Astrocyte (in vitro differentiated cells and primary cell): Measurements from ENCODE around the gene MBP. TPM values are rescaled to one million over a fixed set of nuclear protein-coding genes. Genes with fewer than 3 reads are reported as not detected.

Experiments used
- DNase-seq: peaks from one replicate; pipeline ENCODE4 v3.0.0-alpha.2; 2010; ENCODE audit warnings: low read depth
- FAIRE-seq: peaks from 2 replicates; lab custom pipeline; 2011; peaks lifted over from hg19 to GRCh38; lab: Jason Lieb, UNC
- H2AFZ ChIP-seq: 2 replicates; pipeline ENCODE4 v1.6.0; 2012; ENCODE audit warnings: low read depth, low read length, inconsistent platforms
- H3K27ac ChIP-seq: 2 replicates; pipeline ENCODE4 v1.5.1; 2011; ENCODE audit warnings: low read depth, low read length, inconsistent platforms
- H3K27me3 ChIP-seq: 2 replicates; pipeline ENCODE4 v1.6.0; 2011; ENCODE audit warnings: low read length, inconsistent platforms; ENCODE audit not compliant: insufficient read depth
- H3K36me3 ChIP-seq: 2 replicates; pipeline ENCODE4 v1.5.1; 2011; ENCODE audit warnings: low read length, inconsistent platforms; ENCODE audit not compliant: insufficient read depth
- H3K4me1 ChIP-seq: 2 replicates; pipeline ENCODE4 v1.5.1; 2011; ENCODE audit warnings: low read length, inconsistent platforms; ENCODE audit not compliant: insufficient read depth
- H3K4me2 ChIP-seq: 2 replicates; pipeline ENCODE4 v1.6.0; 2012; ENCODE audit warnings: low read length, inconsistent platforms
- H3K4me3 ChIP-seq: 2 replicates; pipeline ENCODE4 v1.5.1; 2011; ENCODE audit warnings: low read depth, mild to moderate bottlenecking, low read length, inconsistent platforms; ENCODE audit not compliant: insufficient read depth
- H3K79me2 ChIP-seq: 2 replicates; pipeline ENCODE4 v1.6.0; 2012; ENCODE audit warnings: mild to moderate bottlenecking, low read length, inconsistent platforms; ENCODE audit not compliant: insufficient read depth
- H3K9ac ChIP-seq: 2 replicates; pipeline ENCODE4 v1.6.0; 2012; ENCODE audit warnings: mild to moderate bottlenecking, low read length, inconsistent platforms
- H3K9me3 ChIP-seq: 2 replicates; pipeline ENCODE4 v1.5.1; 2012; ENCODE audit warnings: low read depth, mild to moderate bottlenecking, low read length, inconsistent platforms; ENCODE audit not compliant: insufficient read depth
- H4K20me1 ChIP-seq: 2 replicates; pipeline ENCODE4 v1.6.0; 2012; ENCODE audit warnings: low read length, inconsistent platforms; ENCODE audit not compliant: insufficient read depth
- H3K27ac Mint-ChIP-seq: one replicate; pipeline ENCODE4 v1.8.0; 2021; ENCODE audit warnings: mild to moderate bottlenecking, mixed read lengths; ENCODE audit not compliant: unreplicated experiment
- H3K27me3 Mint-ChIP-seq: one replicate; pipeline ENCODE4 v1.8.0; 2021; ENCODE audit warnings: low read depth, mixed read lengths; ENCODE audit not compliant: unreplicated experiment
- H3K36me3 Mint-ChIP-seq: one replicate; pipeline ENCODE4 v1.8.0; 2021; ENCODE audit warnings: low read depth, mixed read lengths; ENCODE audit not compliant: unreplicated experiment
- H3K4me1 Mint-ChIP-seq: one replicate; pipeline ENCODE4 v1.8.0; 2021; ENCODE audit warnings: low read depth, mixed read lengths; ENCODE audit not compliant: unreplicated experiment
- H3K4me3 Mint-ChIP-seq: one replicate; pipeline ENCODE4 v1.8.0; 2021; ENCODE audit warnings: mild to moderate bottlenecking, moderate library complexity, mixed read lengths; ENCODE audit not compliant: unreplicated experiment
- H3K9me3 Mint-ChIP-seq: one replicate; pipeline ENCODE4 v1.8.0; 2021; ENCODE audit warnings: mild to moderate bottlenecking, mixed read lengths; ENCODE audit not compliant: unreplicated experiment
- CTCF ChIP-seq: IDR thresholded peaks from 2 replicates; pipeline ENCODE4 v1.5.1; 2011; ENCODE audit warnings: low read depth, mild to moderate bottlenecking, inconsistent platforms, low read length, moderate library complexity; ENCODE audit not compliant: insufficient read depth
- EZH2 ChIP-seq: IDR thresholded peaks from 2 replicates; pipeline ENCODE4 v1.6.1; 2012; ENCODE audit warnings: mild to moderate bottlenecking, low read length, inconsistent platforms; ENCODE audit not compliant: insufficient read depth
- total RNA-seq: library from RNA; stranded (reverse); gene quantifications from 2 replicates; pipeline ENCODE4 v1.2.1, GENCODE V29; 2021

Gene MBP
- total RNA-seq, 1 donor from 2014 or later = 11.4 TPM

GRCh38 chr18:76977108-76977621, 155.4 kb downstream of the MBP start:
- no peak for FAIRE-seq
- Mint-ChIP-seq H3K36me3 (peaks cover 18% of the 10 kb centered on the region), H3K4me1 (peaks cover 3% of the 10 kb centered on the region), H3K4me3 (no peak overlapping the region), H3K27me3 (no peaks in the 10 kb centered on the region), H3K27ac (no peak overlapping the region), H3K9me3 (no peaks in the 10 kb centered on the region)
- H3K79me2 ChIP-seq = no peaks in the 10 kb centered on the region
- H3K36me3 ChIP-seq = no peaks in the 10 kb centered on the region
- no peaks in the 10 kb centered on the region for H3K9me3 ChIP-seq
- H2AFZ ChIP-seq = no peak overlapping the region
- no peaks in the 10 kb centered on the region for H4K20me1 ChIP-seq
- no peak overlapping the region for H3K9ac ChIP-seq
- H3K4me3 ChIP-seq = no peak overlapping the region
- H3K27me3 ChIP-seq = no peaks in the 10 kb centered on the region
- DNase-seq = no peak
- TF ChIP-seq EZH2 = no peak
- no peak for TF ChIP-seq CTCF
- H3K4me2 ChIP-seq = no peak overlapping the region
- H3K4me1 ChIP-seq = no peaks in the 10 kb centered on the region
- no peak overlapping the region for H3K27ac ChIP-seq

DNA sequence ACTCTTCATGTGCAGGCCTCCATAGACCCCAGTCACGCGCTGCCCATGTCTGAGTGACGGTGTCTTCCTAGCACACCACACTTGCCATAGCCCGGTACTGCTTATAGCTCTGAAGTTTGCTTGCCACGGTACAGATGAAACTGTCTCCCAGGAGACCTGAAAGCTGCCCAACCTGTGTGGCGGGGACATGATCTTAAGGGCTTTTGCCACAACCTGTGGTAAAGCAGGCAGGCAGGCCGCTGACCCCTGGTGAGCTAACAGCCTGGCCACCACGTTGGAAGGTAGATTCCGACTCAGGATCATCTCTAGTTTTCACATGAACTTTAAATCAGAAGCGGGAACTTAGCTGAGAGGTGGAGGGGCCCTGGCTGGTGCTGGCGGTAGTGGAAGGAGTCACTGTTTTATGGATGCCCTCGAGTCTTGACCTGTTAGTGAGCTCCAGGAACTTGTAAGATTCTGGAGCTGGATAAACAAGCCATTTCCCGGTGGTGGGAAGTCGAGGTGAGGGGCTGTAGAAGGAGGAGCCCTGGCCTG, 156.9 kb downstream of the MBP start:
- peaks cover 11% of the 10 kb centered on the region for H3K4me1 Mint-ChIP-seq
- Histone ChIP-seq H3K79me2 (no peaks in the 10 kb centered on the region), H3K36me3 (no peaks in the 10 kb centered on the region), H3K4me1 (no peaks in the 10 kb centered on the region), H3K9ac (no peak overlapping the region), H3K27ac (no peak overlapping the region), H3K4me2 (no peak overlapping the region), H3K9me3 (no peaks in the 10 kb centered on the region), H2AFZ (no peak overlapping the region), H3K4me3 (no peak overlapping the region), H3K27me3 (no peaks in the 10 kb centered on the region), H4K20me1 (no peaks in the 10 kb centered on the region)
- H3K4me3 Mint-ChIP-seq = no peak overlapping the region
- FAIRE-seq (no peak), DNase-seq (no peak)
- no peaks in the 10 kb centered on the region for H3K27me3 Mint-ChIP-seq
- TF ChIP-seq EZH2 (no peak), CTCF (no peak)
- peaks cover 18% of the 10 kb centered on the region for H3K36me3 Mint-ChIP-seq
- no peaks in the 10 kb centered on the region for H3K9me3 Mint-ChIP-seq
- H3K27ac Mint-ChIP-seq = no peak overlapping the region

DNA sequence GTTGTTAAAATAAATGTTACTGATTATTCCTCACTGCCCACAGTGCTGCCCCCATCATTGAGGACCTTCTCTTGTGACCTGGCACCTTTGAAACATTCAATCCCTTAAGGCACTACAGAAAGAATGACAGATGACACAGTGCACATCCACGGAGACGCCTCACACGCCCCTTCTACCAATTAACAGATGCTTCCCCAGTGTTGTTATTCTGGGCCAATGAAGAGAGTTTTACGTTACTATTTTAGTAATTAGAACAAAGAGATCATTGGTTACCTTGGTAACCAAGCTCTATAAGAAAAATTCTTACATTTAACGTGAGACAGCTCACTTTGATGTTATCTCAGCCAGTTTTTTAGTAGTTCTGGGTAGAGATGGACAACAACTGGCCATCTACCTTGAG, 158.2 kb downstream of the MBP start:
- H4K20me1 ChIP-seq = no peaks in the 10 kb centered on the region
- Mint-ChIP-seq H3K9me3 (no peaks in the 10 kb centered on the region), H3K36me3 (peaks cover 15% of the 10 kb centered on the region), H3K4me1 (peaks cover 12% of the 10 kb centered on the region), H3K4me3 (no peak overlapping the region), H3K27me3 (no peaks in the 10 kb centered on the region), H3K27ac (no peak overlapping the region)
- H3K4me1 ChIP-seq = no peaks in the 10 kb centered on the region
- H3K9me3 ChIP-seq = no peaks in the 10 kb centered on the region
- no peak overlapping the region for H3K9ac ChIP-seq
- no peaks in the 10 kb centered on the region for H3K27me3 ChIP-seq
- H3K4me3 ChIP-seq = no peak overlapping the region
- no peak for FAIRE-seq
- no peak for TF ChIP-seq EZH2
- TF ChIP-seq CTCF = no peak
- H3K27ac ChIP-seq = no peak overlapping the region
- H3K4me2 ChIP-seq = no peak overlapping the region
- H3K79me2 ChIP-seq = no peaks in the 10 kb centered on the region
- H3K36me3 ChIP-seq = no peaks in the 10 kb centered on the region
- no peak overlapping the region for H2AFZ ChIP-seq
- no peak for DNase-seq
